ENCODE measurements around the gene ASZ1. TPM values are rescaled to one million over a fixed set of nuclear protein-coding genes. Genes with fewer than 3 reads are reported as not detected.

The ASZ1 gene
- total and polyA plus RNA-seq, 9 donors, result not detected

DNA sequence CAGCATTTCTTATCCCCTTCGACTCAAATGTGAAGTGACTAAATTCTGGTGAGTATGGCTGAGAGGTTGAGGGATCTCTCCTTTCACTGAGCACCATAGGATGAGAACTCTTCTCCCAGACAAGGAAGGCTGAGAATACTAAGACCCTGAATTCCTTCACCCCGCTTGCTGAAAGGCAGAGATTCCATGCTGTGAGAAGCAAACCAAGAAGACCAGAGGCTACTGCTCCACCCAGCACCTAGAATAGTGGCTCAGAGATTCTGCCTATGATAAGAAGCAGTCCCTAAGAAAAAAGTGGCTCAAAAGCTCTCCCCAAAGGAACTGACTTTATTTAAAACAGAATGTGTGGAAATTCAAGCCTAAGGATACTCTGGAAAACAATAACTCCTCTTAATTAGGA is 77.7 kb downstream of the ASZ1 start:
- Histone ChIP-seq H3K27ac (no peak overlapping the region), H3K4me3 (no peak overlapping the region), H3K4me1 (ENCODE audit: insufficient read depth) (no peaks in the 10 kb centered on the region), H3K27me3 (no peaks in the 10 kb centered on the region), H3K9me3 (no peaks in the 10 kb centered on the region), H3K36me3 (no peaks in the 10 kb centered on the region)
- intact Hi-C loops (cut with DNase I), result no loop called here
- TF ChIP-seq POLR2A (IDR thresholded peaks at IDR 0.05) (no peak), EP300 (IDR thresholded peaks at IDR 0.05) (no peak)
- TF ChIP-seq, protein P1, sequence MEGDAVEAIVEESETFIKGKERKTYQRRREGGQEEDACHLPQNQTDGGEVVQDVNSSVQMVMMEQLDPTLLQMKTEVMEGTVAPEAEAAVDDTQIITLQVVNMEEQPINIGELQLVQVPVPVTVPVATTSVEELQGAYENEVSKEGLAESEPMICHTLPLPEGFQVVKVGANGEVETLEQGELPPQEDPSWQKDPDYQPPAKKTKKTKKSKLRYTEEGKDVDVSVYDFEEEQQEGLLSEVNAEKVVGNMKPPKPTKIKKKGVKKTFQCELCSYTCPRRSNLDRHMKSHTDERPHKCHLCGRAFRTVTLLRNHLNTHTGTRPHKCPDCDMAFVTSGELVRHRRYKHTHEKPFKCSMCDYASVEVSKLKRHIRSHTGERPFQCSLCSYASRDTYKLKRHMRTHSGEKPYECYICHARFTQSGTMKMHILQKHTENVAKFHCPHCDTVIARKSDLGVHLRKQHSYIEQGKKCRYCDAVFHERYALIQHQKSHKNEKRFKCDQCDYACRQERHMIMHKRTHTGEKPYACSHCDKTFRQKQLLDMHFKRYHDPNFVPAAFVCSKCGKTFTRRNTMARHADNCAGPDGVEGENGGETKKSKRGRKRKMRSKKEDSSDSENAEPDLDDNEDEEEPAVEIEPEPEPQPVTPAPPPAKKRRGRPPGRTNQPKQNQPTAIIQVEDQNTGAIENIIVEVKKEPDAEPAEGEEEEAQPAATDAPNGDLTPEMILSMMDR (IDR thresholded peaks at IDR 0.05), result no peak
- 63 to 92% (median 76%) methylated on average over 2 of the region's 2 CpGs for WGBS, 3 donors
- DNase-seq, result no peak

DNA sequence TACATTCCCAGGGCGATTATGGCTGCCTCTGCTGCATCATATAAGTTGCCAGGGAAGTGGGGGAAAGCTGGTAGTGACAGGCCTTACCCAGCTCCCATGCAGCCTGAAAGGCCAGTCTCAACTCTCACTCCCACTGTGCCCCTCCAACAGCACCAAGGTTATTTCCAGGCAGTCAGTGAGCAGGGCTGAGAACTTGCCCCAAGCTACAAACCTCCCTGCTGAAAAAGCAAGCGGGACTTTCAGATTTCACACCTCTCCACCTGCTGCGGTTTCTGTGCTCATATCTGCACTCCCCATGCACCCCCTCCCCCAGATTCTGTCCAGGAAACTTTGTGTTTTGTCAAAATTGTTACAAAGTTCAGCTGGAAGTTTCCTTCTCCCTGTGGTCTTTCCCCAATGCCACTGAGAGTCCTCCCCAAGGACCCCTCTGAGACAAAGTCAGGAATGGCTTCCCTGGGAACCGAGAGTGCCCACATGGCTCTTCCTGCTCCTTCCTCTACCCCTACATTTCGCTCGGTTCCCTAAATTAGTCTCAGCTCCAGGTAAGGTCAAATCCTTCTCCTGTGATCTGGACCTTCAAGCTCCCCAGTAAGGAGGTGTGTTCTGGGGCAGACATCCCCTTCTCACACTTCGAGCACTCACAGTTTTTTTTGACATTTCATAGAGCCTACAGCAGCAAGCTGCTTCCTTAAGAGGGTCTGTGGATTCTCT is 79.2 kb downstream of the ASZ1 start:
- H3K4me3 ChIP-seq, result no peak overlapping the region
- TF ChIP-seq, protein P1 (IDR thresholded peaks at IDR 0.05), result no peak
- no peak for TF ChIP-seq POLR2A (IDR thresholded peaks at IDR 0.05)
- no peak for TF ChIP-seq EP300 (IDR thresholded peaks at IDR 0.05)
- WGBS, 3 donors, result 68 to 80% (median 70%) methylated on average over 7 of the region's 7 CpGs

DNA sequence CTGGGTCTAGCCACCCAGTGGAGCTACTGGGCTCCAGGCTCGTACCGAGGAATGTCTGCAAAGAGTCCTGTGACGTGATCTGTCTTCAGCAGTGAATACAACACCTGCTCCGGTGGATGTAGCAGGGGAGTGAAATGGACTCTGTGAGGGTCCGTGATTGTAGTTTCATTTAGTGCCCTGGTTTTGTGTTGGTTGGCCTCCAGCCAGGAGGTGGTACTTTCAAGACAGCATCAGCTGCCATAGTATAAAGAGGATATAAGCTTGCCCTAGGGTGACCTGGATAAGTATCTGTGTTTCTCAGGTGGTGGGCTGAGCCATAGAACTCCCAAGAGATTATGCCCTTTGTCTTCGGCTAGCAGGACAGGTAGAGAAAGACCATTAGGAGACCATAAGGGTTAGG is 79.8 kb downstream of the ASZ1 start:
- Histone ChIP-seq H3K27me3 (no peaks in the 10 kb centered on the region), H3K4me3 (no peak overlapping the region), H3K36me3 (no peaks in the 10 kb centered on the region), H3K9me3 (no peaks in the 10 kb centered on the region), H3K4me1 (ENCODE audit: insufficient read depth) (no peaks in the 10 kb centered on the region), H3K27ac (no peak overlapping the region)
- DNase-seq, result no peak
- intact Hi-C loops (cut with DNase I), result no loop called here
- TF ChIP-seq EP300 (IDR thresholded peaks at IDR 0.05), result no peak
- TF ChIP-seq, protein P1 (IDR thresholded peaks at IDR 0.05), result no peak
- TF ChIP-seq POLR2A (IDR thresholded peaks at IDR 0.05), result no peak
- 74 to 83% (median 75%) methylated on average over 6 of the region's 6 CpGs for WGBS, 3 donors

More for the DNA sequence above, 79.2 kb downstream of the ASZ1 start:
- intact Hi-C loops (cut with DNase I), result no loop called here
- H3K27me3 ChIP-seq, result no peaks in the 10 kb centered on the region
- no peaks in the 10 kb centered on the region for H3K4me1 ChIP-seq (ENCODE audit: insufficient read depth)
- no peak for DNase-seq
- H3K27ac ChIP-seq, result no peak overlapping the region
- H3K36me3 ChIP-seq, result no peaks in the 10 kb centered on the region
- H3K9me3 ChIP-seq, result no peaks in the 10 kb centered on the region

DNA sequence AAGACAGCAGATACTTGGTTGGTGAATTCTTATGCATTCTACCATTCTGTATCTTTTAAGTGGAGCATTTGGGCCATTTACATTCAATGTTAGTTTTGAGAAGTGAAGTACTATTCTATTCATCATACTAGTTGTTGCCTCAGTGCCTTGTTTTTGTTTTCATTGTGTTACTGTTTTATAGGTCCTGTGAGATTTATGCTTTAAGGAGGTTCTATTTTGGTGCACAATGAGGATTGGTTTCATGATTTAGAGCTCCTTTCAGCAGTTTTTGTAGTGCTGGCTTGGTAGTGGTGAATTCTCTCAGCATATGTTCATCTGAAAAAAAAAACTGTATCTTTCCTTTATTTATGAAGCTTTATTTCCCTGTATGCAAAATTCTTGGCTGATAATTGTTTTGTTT is 81.1 kb downstream of the ASZ1 start:
- DNase-seq, result no peak
- H3K9me3 ChIP-seq, result no peaks in the 10 kb centered on the region
- no peak overlapping the region for H3K27ac ChIP-seq
- H3K4me1 ChIP-seq (ENCODE audit: insufficient read depth), result no peaks in the 10 kb centered on the region
- TF ChIP-seq EP300 (IDR thresholded peaks at IDR 0.05), result no peak
- TF ChIP-seq POLR2A (IDR thresholded peaks at IDR 0.05), result no peak
- TF ChIP-seq, protein P1 (IDR thresholded peaks at IDR 0.05), result no peak
- H3K36me3 ChIP-seq, result no peaks in the 10 kb centered on the region
- intact Hi-C loops (cut with DNase I), result no loop called here
- no peak overlapping the region for H3K4me3 ChIP-seq
- no peaks in the 10 kb centered on the region for H3K27me3 ChIP-seq
